Body of pancreas (tissue), 4 donors: ENCODE data around the gene FBXL4.

Experiments used
- POLR2A ChIP-seq, 3 donors: fragments of 450-650 bp; IDR thresholded peaks; one replicate each; pipeline ENCODE4 v1.6.1; 2016; ENCODE audit warnings: antibody characterized with exemption in 3 of 3, mild to moderate bottlenecking in 2 of 3
- TF ChIP-seq, protein P1 (sequence below), 7 experiments: fragments of 450-650 bp in 4 of 7; fragments of 200-600 bp in 3 of 7; sonication (generic) in 3 of 7; IDR thresholded peaks; one replicate each; pipeline ENCODE4 v1.5.1; 2016 to 2019; ENCODE audit warnings: antibody characterized with exemption in 7 of 7

DNA sequence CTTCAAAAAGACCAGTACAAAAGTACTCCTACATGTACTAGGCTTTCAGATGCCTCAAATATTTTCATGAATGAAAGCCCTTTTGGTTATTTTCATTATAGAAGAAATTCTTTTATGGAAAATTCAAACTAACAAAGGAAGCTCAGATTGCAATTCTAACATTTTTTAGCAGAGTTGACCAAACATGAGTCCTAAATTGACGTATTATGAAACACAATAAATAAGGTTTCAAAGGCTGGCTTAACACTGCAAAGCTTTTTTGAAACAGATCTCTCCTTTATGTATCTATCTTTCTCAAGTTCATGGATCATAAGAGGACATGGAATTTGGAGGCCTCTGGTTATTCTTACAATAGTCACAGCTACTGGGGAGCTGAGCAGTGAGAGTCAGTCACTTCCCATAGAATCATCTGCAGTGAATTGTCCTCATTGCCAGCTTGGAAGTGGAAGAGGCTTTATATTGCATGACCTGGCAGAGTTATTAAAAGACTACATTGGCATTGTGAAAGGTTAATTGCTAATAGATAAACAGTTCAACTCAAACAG, 38.4 kb upstream of the FBXL4 start:
- TF ChIP-seq, protein P1, sequence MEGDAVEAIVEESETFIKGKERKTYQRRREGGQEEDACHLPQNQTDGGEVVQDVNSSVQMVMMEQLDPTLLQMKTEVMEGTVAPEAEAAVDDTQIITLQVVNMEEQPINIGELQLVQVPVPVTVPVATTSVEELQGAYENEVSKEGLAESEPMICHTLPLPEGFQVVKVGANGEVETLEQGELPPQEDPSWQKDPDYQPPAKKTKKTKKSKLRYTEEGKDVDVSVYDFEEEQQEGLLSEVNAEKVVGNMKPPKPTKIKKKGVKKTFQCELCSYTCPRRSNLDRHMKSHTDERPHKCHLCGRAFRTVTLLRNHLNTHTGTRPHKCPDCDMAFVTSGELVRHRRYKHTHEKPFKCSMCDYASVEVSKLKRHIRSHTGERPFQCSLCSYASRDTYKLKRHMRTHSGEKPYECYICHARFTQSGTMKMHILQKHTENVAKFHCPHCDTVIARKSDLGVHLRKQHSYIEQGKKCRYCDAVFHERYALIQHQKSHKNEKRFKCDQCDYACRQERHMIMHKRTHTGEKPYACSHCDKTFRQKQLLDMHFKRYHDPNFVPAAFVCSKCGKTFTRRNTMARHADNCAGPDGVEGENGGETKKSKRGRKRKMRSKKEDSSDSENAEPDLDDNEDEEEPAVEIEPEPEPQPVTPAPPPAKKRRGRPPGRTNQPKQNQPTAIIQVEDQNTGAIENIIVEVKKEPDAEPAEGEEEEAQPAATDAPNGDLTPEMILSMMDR (IDR thresholded peaks at IDR 0.05), result no peak
- no peak for TF ChIP-seq POLR2A (IDR thresholded peaks at IDR 0.05)
